HS-5 (cell line): ENCODE results near the gene FXYD4.
"Not testable (repeated sequence)": the region's sequence is repeated elsewhere in the genome, so short reads cannot be mapped to it uniquely, and the experiment has no call there.

ENCODE experiments used
- DNase-seq: peaks from one replicate; pipeline ENCODE4 v3.0.0-alpha.2; 2012; ENCODE audit warnings: low read depth

Gene FXYD4, protein sequence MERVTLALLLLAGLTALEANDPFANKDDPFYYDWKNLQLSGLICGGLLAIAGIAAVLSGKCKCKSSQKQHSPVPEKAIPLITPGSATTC

DNA sequence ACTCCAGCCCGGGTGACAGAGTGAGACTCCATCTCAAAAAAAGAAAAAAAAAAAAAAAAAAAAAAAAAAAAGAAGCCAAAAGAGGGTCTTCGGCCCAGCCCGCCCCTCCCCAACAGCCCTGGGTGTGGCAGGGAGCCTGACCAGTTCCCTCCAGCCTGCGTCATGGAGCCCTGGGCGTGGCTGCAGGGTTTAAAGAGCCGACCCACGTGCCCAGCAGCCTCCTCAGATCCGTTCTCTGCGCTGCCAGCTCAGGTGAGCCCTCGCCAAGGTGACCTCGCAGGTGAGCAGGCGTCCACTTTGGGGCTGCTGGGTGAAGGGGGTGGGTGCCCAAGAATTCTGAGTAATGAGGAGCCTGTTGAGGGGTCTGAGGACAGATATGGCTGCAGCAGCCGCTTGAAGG lies at the start of gene FXYD4:
Gene FXYD4, plus strand, starts transcription at position 219 of the 400 bp plus-strand sequence. CDS start 2,111 bp downstream, outside the sequence.
- no peak for DNase-seq

DNA sequence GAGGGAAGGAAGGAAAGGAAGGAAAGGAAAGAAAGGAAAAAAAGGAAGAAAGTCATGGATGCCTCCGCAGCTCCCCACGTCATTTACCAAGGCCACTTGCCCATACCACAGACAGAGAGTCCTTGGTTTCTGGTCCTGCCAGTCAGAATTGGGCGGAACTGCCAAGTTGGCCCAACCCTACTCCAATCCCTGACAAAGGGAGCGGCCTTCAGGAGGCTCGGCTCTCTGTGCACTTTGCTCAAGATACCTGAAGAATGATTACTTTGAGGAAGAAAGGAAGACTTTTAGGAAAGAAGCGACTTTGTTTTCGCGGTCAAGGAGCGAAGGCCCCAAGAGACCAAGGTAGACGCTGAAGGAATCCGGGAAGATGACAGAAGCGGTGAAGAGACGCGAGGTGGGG lies 49.1 kb upstream of the FXYD4 start:
- no peak for DNase-seq

DNA sequence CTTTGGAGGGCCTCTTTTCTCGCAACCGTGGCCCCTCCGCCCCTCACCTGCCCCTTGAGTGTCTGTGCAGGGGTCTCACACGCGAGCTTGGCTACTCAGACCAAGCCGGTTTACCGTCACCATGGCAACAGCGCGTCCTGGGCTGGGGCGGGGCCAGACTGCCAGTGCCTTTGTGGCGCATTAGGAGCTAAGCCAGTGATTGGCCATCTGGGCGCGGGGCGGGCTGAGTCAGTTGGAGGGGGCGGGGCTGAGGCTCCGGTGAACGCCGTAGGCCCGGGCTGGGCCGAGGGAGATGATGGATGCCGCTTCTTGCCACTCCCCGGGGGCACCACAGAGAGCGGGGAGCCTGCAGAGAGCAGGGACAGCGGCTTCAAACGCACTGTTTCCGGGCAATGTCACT lies 48.7 kb upstream of the FXYD4 start:
- DNase-seq = no peak

DNA sequence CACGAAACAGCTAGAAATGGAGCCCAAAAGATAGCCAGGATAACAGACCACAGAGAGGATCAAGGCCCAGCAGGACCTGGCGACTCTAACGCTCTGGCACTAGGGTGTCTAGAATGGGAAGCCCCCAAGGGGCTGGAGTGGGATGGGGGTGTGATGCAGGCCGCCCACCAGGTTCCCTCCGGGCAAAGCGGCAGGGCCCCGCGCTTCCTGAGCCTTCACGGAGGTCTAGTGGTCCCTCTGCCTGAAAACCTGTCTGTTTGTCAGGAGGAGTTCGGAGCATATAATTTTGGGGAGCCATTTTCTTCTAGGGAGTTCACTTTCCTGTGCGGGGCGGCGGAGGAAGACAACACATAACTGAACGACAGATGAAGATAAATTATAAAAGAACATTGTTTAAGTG lies 48.2 kb upstream of the FXYD4 start:
- DNase-seq = no peak

DNA sequence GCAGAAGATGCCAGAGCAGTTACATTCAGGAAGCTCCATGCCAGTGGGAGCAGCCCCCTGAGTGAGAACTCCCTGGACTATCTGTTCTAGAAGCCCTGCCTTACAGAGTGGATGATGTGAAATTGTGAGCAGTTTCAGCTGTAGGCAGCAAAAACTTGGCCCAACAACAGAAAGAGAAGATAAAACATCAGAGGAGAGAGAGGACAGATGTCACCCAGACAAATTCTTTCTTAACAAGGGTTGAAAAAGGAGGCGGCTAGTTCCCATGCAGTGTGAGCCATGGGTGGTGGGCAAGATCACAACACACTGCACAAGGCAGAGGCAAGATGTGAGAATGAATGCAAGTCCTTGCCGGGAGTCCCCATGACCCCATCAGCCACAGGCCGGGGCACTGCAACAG lies 46.6 kb upstream of the FXYD4 start:
- no peak for DNase-seq

DNA sequence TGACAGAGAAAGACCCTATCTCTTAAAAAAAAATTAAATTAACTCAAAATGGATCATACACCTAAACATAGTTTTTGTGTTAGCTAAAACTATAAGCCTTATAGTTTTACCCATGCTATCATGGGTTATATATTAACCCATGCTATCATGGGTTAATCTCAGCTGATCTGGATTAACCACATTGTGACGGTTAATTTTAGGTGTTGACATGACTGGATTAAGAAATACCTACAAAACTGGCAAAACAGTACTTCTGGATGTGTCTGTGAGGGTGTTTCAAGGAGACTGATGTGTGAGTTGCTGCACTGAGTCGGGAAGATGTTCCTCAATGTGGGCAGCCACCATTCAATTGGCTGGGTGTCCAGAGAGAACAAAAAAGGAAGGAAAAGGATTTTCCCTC lies 44.3 kb upstream of the FXYD4 start:
- no peak for DNase-seq

DNA sequence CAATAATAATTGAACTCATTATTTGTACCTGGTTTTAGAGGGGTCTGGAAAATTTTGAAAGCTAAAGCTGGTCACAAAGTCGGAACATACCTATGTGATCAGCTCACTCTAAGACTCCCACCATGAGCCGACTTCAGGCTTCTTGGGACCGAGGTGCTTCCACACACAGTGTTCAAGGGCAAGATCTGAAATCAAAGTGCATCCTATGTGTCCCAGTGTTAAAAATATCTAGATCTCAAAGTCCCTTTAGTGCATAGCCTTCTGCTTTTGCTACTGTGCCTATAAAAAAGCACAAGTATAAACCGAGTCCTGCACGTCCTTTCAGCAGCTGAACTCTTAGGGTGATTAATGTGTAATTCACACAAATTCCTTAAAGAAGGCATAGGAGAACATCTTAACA lies 43.5 kb upstream of the FXYD4 start:
- no peak for DNase-seq

DNA sequence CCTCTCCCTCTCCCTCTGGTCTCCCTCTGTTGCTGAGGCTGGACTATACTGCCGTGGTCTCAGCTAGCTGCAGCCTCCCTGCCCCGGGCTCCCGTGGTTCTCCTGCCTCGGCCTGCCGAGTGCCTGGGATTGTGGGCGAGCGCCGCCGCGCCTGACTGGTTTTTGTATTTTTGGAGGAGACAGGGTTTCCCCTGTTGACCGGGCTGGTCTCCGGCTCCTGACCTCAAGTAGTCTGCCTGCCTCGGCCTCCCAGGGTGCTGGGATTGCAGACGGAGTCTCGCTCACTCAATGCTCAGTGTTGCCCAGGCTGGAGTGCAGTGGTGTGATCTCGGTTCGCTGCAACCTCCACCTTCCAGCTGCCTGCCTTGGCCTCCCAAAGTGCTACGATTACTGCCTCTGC lies 42.6 kb upstream of the FXYD4 start:
- DNase-seq = not testable (repeated sequence)

DNA sequence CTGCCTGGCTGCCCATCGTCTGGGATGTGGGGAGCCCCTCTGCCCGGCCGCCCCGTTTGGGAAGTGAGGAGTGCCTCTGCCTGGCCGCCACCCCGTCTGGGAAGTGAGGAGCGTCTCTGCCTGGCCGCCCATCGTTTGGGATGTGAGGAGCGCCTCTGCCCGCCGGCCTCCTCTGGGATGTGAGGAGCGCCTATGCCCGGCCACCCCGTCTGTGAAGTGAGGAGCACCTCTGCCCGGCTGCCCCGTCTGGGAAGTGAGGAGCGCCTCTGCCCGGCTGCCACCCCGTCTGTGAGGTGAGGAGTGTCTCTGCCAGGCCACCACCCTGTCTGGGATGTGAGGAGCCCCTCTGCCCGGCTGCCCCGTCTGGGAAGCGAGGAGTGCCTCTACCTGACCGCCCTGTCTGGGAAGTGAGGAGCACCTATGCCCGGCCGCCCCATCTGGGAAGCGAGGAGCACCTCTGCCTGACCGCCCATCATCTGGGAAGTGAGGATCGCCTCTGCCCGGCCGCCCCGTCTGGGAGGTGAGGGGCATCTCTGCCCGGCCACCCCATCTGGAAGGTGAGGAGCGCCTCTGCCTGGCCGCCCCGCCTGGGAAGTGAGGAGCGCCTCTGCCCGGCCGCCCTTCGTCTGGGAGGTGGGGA lies 42.1 kb upstream of the FXYD4 start:
- not testable (repeated sequence) for DNase-seq

DNA sequence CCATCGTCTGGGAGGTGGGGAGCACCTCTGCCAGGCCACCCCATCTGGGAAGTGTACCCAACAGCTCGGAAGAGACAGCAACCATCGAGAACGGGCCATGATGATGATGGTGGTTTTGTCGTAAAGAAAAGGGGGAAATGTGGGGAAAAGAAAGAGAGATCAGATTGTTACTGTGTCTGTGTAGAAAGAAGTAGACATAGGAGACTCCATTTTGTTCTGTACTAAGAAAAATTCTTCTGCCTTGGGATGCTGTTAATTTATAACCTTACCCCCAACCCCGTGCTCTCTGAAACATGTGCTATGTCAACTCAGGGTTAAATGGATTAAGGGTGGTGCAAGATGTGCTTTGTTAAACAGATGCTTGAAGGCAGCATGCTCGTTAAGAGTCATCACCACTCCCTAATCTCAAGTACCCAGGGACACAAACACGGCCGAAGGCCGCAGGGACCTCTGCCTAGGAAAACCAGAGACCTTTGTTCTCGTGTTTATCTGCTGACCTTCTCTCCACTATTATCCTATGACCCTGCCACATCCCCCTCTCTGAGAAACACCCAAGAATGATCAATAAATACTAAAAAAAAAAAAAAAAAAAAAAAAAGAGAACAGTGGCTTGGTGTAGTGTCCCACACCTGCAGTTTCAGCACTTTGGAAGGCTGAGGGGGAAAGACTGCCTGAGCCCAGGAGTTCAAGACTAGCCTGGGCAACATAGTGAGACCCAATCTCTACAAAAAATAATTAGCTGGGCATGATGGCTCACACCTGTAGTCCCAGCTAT lies 41.2 kb upstream of the FXYD4 start:
- DNase-seq = not testable (repeated sequence)

DNA sequence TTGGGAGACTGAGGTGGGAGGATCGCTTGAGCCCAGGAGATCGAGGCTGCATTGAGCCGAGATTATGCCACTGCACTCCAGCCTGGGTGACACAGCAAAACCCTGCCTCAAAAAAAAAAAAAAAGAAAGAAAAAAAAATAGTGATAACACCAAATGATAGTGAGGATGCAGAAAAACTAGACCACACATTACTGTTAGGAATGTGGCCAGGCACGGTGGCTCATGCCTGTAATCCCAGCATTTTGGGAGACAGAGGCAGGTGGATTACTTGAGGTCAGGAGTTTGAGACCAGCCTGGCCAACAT lies 40.7 kb upstream of the FXYD4 start:
- not testable (repeated sequence) for DNase-seq

DNA sequence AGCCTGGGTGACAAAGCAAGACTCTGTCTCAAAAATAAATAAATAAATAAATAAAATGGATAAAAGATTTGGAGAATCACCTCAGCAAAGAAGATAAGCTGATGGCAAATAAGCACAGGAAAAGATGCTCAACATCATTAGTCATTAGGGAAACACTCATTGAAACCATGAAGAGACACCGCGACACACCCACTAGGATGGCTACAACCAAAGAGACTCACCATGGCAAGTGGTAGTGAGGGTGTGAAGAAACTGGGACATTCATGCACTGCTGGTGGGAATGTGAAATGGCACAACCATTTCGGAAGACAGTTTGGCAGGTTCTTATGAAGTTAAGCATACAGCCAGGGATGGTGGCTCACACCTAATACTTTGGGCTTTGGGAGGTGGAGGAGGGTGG lies 37.8 kb upstream of the FXYD4 start:
- DNase-seq = no peak

DNA sequence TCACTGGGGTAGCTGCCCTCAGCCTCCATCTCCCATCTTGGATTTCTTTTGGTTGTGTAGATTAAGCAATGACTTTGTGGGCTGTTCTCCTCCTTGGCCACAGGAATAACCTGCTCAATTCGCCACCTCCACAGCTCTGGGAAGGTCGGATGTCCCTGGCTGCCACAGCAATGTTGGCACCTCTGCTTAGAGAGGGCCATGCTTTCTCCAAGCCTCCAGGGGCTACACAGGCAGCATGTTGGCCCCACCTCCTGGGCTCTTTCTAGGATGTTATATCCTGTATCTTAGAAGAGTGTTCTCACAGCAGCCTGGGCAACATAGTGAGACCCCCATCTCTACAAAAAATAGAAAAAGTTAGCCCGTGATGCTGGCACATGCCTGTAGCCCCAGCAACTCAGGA lies 35.4 kb upstream of the FXYD4 start:
- no peak for DNase-seq

DNA sequence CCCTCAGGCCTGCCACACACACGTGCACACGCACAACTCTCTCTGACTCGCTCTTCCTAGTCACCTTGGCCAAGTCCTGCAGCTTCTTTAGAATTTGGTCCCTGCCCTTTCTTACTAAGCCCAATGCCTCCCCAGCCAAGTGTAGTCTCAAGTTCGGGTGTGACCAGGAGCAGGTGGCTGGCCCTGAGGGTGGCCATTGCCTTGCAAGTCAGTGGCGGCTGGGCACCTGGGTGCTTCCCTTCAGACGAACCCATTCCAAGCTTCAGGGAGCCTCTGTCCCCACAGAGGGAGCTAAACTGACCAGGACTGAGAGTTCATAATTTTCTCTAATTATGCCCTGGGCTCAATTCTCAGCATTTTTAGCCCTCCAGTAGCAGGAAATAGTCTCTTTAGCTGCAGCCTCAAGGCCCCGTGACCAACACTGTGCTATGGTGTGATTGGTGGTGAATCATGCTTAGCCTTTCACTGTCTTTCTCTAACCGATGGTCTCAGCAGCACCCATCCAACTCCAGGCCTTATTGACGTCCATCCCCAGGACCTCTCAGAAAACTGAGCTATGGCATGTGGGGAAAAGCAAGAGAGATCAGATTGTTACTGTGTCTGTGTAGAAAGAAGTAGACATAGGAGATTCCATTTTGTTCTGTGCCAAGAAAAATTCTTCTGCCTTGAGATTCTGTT lies 34.7 kb upstream of the FXYD4 start:
- DNase-seq = no peak

DNA sequence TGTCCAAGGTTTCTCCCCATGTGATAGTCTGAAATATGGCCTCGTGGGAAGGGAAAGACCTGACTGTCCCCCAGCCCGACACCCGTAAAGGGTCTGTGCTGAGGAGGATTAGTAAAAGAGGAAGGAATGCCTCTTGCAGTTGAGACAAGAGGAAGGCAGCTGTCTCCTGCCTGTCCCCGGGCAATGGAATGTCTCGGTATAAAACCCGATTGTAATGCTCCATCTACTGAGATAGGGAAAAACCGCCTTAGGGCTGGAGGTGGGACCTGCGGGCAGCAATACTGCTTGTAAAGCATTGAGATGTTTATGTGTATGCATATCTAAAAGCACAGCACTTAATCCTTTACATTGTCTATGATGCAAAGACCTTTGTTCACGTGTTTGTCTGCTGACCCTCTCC lies 33.9 kb upstream of the FXYD4 start:
- not testable (repeated sequence) for DNase-seq

DNA sequence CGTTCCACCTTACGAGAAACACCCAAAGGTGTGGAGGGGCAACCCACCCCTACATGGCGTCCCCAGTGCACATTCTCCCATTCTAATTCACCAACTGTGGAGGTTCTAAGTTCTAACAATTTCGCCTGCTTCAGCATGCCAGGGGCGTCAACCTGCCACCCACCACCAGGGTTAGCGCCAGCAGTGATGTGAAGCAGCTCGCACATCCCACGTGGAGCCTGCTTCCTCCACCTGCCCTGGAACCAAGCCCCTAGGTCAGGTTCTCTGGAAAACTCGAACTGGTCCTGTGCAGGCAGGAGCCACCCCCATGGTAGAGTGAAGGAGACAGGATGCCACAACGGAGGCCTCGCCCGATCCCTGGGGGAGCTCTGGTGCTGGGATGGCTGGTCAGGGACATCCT lies 33.3 kb upstream of the FXYD4 start:
- DNase-seq = no peak

DNA sequence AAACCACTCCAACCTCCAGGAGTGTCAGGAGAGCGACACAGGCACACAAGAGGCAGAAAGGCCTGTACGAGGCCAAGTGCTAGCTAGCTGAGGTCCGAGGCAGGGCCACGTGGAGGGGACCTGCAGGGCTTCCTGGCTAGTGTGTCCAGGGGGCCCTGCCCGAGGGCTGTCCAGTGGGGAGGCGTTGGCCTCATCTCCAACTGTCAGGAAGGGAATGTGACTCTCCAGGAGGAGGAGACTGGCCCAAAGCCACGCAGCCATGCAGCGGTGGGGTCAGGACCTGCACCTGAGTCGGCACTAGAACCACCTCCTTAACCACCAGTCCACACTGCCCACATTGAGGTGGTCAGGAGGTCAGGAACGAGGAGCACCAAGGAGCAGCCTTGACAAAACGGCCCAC lies 32.3 kb upstream of the FXYD4 start:
- DNase-seq = no peak

DNA sequence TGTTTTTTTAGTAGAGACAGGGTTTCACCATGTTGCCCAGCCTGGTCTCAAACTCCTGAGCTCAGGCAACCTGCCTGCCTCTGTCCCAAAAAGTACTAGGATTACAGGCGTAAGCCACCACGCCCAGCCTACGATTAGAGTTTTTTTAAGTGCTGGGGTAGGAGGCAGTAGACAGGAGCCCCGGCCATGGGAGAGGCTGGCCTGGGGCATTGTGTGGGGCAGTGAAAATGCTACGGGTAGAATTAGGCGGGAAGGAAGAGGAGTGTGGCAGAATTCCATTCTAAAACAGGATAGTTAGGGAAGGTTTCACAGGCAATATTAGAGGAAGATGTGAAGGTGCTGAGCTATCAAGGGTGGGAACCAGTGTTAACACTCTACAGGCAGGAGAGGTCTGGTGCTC lies 31.3 kb upstream of the FXYD4 start:
- no peak for DNase-seq

DNA sequence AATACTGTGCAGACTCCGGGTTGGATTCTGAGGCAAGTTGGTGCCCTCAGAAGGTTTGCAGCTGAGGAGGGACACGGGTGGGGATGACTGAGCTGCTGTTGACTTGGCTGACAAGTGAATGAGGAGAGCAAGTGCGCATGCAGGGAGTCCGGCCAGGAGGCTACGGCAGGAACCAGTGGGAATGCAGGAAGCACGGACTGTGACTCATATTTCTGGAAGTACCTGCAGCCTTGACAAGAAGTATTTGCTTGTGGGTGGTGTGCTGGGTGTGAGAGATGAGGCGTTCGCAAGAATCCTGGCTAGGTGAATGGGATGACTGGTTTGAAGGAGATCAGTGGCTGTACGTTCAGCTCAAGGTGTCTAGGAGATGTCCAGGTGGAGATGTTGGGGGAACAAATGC lies 30.8 kb upstream of the FXYD4 start:
- no peak for DNase-seq

DNA sequence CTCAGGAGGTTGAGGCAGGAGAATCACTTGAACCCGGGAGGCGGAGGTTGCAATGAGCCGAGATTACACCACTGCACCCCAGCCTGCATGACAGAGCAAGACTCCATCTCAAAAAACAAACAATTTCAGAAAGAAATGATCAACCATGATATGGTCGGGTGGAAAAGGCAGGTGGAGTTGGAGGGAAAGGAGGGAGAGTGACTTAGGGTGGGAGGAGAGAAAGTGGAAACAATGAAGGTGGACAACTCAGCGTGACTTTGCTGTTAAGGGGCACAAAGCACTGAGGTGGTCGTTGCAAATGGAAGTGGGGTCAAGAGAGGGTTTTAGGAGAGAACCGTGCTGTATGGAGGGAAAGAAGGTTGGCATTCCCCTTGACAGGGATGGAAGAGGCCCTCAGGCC lies 30.0 kb upstream of the FXYD4 start:
- no peak for DNase-seq

DNA sequence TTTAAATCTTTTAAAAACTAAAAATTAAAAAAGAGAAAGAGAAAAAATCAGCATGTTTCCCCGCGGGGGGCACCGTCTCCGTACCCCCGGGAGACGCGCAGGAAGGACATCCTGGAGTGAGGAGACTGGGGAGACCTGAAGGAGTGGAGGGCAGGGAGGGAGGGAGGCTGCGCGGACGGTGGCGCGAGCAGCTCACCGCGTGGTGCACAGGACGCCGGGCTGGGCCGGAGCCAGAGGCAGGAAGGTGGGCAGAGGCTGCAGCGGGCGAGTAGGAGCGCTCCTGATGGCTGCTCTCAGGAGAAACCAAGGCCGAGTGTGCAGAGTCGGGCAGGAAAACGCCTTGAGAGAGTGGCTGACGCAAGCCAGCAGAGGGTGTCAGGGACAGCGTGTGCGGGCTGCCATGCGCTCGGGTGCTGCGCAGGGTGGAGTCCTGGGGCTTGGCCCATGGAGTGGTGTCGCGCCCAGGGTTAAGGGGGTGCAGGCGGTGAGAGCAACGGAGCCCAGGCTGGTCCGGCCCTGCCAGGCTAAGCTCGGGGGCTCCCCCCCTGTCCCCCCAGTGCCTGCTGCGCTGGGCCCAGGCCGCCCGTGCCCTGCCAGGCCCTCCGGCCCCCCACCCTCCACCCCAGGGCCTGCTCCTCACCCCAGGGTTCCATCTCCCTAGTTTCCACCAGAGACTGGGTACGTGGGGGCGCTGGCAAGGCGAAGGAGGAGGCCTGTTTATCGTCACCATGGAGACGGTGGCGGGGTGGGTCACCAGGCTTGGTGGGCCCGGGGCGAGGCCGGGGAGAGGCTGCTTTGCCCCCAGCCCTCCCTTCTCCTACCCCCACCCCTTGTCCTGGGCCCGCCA lies 28.9 kb upstream of the FXYD4 start:
- no peak for DNase-seq

DNA sequence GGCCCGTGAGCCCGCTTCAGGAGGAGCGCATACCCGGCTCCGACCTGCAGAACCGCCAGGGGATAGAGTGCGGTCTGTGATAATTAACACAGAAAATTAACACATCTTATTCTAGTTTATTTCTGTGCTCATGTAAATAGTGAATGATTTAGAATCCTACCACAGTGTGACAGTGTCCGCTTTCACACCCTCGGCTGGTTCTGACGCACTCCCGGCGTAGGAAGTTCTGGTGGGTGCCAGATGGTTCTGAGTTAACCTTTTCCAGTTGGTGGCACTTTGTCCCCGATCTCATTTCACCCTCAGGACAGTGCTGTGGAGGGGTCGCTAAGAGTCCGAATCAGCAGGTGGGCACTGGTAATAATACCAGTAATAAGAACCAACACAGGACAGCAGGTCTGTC lies 28.3 kb upstream of the FXYD4 start:
- DNase-seq = no peak
